Inferior parietal cortex (tissue), 1 donor: Measurements from ENCODE around the gene MEF2B.

Source experiments
- DNase-seq: peaks from one replicate; pipeline ENCODE4 v3.0.0-alpha.2; 2016; ENCODE audit errors: extremely low spot score

The MEF2B gene

DNA sequence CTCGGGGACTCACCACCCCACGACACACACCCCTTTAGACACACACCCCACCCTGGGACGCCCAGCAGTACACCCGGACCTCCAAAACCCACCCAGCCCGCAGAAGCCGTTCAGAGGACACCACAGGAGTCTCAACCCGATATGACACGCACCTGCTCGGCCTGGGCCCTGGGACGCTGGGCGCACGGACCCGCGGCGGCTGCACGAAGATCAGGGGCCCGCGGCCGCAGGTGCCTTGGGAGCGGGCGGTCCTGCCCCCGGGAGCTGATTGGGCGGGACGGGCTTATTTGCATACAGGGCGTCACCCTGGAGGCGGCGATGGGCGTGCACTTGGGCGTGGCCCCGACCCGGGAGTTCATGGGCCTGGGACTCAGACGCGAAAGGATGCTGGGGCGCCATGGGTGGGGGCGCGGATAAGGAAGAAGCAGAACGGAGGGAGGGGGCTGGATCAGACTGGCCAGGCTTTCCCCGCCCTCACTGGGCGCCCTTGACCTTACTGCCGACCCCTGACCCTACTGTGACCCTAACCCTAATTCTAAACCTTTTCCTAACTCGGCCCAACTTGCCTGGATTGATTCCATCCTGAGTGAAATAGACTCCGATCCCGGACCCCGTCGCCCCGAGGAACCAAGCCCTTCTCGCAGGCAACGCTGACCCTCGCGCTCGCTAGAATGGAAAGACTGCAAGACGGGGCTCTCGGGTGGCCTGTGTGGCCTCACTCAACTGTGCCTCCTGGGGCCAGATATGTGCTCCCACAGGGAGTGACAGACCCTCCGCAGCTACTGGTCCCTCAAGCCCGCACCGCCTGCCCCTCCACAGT lies at the start of gene MEF2B:
TSS of gene MEF2B (minus strand) at position 211 of the 820 bp plus-strand sequence. CDS start 19,528 bp downstream, outside the sequence.
- peak; percentile 47 for DNase-seq

DNA sequence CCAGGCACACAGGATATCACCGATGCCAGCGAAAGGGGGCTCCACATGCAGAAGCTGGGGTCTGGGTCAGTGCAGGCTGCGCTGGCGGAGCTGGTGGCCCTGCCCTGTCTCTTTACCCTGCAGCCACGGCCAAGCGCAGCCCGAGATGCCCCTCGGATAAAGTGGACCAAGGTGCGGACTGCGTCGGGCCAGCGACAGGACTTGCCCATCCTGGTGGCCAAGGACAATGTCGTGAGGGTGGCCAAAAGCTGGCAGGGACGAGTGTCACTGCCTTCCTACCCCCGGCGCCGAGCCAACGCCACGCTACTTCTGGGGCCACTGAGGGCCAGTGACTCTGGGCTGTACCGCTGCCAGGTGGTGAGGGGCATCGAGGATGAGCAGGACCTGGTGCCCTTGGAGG lies 48.8 kb upstream of the MEF2B start:
- DNase-seq, result no peak

DNA sequence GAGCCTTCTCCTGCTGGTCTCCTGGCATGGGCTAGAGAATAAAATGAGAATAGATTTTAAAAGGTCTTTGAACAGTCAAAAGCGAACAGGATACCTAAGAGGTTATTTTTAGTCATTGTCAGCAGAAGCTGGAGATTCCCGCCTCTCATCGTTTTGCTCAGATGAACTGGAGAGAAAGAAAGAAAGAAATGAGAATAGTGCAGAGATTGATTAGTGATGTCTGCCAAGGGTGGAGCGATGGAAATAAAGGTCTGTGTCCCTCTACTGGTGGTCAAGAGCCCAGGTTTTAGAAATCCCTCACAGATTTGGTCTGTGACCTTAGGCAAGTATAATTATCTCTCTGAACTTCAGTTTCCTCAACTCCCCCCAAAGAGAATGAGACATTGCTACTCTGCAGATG lies 47.0 kb upstream of the MEF2B start:
- DNase-seq, result no peak

DNA sequence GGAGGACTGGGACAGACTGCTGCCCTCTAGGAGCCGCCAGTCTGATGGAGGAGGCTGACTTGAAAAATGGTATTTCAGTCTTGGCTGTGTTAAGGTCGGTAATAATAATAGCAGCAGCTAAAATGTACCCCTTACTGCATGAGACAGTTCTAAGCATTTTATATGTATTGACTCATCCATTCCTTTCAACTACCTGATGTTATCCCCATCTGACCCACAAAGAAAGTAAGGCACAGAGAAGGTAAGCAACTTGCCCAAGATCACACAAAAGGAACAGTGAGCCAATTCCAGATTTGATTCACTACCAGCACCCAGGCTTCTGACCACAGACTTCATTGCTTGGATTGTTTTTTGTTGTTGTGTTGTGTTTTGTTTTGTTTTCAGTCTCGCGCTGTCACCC lies 45.7 kb upstream of the MEF2B start:
- DNase-seq, result no peak

DNA sequence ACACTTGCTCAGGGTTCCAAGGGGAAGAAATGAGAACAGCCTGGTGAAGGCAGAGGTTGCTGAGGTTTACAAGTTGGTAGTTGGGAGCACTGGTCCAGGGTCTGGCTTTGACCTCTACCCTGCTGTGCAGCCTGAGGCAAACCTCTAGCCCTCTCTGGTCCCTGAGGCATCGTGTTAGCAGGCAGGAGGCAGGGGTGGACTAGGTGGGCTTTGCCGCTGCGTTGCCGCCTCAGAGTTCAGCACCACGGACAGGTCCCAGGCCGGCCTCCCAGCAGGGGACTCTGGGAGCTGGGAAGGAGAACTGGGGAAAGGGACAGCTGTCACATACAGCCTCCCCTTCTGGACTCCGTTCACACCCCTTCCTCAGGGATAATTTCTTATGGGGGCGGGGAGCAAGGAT lies 44.8 kb upstream of the MEF2B start:
- DNase-seq, result no peak

DNA sequence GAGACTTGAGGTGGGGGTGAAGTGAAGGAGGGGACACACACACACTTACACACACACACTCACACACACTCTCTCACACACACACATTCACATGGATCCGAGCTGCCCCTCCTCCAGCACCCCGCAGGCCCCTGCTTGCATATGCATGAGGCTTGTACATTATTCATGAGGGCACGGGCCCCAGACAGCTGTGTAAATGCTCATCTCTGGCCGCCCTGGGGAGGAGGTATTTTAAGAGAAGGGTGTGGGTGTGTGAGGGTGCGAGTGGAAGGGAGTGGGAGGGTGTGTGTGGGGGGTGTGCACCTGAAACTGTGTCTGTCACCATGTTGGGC lies 44.1 kb upstream of the MEF2B start:
- DNase-seq, result no peak

DNA sequence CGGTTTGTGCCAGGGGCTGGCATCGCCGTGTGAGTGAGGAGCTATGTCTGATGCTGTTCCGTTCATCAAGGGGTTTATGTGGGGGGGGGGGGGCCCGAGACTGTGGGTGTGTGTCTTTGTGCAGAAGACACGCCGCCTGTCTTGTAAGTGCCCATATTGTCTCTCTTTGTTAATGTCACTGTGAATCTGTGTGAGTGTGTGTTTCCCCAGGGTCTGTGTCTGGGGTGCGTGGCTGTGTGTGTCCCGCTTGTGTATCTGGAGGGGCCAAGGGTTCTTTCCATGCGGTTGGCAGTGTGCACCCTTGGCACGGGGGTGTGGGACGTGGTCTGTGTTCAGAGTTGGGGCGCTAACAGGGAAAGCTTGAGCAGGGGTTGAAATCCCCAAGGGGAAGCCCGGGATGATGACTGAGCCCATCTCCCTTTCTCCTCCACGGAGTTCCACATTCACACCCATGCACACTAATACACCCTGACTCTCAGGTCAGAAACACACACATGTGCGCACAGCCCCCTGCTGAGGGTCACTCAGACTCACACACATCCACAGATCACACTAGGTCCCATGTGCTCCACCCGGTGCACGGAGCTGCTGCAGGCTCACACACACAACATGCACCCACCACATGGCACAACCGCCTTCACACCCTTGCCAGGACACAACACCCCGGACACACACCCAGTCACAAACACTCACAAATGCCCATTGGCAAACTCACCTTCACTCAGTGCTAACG lies 43.5 kb upstream of the MEF2B start:
- DNase-seq, result no peak

DNA sequence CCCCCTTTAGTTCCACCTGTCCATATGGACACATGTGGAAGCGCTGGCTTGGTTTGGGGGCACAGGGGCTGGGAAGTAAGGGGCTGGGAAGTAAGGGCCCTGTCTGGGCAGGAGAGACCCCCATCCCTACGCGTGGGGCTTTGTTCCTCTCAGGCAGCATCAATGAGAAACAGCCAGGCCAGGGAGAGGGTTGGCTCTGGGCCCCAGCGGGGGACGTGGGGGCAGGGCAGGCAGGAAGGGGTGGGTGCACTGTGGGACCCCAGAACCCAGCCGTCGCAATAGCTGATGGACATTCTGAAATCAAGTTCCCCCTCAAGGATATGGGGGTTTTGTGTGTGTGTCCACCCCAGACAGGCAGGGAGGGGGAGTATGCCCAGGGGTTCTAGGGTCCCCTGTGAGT lies 42.9 kb upstream of the MEF2B start:
- DNase-seq, result no peak

DNA sequence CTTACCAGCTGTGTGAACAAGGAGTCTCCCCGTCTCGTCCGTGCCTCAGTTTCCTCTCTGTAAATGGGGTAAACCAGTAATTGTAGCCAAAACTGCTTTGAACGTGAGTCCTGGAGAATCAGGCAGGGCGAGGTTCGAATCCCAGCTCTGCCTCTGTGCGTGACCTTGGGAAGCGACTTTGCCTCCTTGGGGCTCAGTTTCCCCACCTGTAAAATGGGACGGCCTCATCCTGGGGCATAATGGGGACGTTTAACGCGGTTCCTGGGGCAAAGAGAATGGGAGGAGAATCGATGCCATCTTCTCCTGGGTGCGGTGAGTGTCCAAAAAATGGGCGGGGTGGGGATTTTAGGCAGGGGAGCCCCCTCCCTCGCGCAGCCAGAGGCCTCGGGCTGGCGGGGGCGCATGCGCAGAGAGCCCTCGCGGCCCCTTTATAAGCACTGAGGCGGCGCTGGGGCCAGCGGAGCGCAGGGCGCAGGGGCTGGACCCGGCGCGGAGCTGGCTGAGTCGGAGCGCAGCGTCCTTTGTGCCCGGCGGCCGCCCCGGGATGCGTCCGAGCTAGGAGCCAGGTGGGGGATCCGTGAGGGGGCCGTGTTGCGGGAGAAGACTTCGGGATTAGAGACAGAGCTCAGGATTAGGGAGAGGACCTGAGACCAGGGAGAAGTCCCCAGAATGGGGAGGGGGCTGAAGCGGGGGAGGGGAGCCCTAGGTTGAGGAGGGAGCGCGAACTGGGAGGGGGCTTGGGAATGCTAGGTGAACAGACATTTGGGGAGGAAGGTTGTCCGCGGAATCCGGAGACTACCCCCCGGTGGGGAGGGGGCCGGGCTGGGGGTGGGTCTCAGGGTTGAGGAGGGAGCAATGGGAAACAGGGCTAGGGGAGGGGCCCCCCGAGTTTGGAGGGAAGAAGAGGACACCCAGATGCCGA lies 41.7 kb upstream of the MEF2B start, which contains the start of gene NCAN:
TSS of gene NCAN (plus strand) at position 460 of the 922 bp plus-strand sequence. CDS start 4,996 bp downstream, outside the sequence.
- no peak for DNase-seq

DNA sequence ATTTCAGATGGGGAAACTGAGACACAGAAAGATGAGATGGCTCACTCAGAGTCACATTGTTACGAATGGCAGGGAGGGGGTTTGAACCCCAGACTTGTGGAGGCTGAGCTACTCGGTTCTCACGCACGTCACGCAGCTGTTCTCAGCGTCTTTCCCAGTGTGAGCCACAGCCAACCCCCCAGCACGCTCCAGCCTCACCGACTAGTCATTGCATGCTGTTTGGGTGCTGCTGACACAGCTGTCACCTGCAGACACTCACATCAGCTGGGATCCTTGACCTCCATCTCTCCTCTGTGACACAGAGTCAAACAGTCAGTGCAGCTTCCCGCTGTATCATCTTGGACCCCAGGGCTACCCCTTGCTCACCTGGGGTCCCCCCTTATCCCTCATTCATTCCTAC lies 39.3 kb upstream of the MEF2B start:
- DNase-seq, result no peak

DNA sequence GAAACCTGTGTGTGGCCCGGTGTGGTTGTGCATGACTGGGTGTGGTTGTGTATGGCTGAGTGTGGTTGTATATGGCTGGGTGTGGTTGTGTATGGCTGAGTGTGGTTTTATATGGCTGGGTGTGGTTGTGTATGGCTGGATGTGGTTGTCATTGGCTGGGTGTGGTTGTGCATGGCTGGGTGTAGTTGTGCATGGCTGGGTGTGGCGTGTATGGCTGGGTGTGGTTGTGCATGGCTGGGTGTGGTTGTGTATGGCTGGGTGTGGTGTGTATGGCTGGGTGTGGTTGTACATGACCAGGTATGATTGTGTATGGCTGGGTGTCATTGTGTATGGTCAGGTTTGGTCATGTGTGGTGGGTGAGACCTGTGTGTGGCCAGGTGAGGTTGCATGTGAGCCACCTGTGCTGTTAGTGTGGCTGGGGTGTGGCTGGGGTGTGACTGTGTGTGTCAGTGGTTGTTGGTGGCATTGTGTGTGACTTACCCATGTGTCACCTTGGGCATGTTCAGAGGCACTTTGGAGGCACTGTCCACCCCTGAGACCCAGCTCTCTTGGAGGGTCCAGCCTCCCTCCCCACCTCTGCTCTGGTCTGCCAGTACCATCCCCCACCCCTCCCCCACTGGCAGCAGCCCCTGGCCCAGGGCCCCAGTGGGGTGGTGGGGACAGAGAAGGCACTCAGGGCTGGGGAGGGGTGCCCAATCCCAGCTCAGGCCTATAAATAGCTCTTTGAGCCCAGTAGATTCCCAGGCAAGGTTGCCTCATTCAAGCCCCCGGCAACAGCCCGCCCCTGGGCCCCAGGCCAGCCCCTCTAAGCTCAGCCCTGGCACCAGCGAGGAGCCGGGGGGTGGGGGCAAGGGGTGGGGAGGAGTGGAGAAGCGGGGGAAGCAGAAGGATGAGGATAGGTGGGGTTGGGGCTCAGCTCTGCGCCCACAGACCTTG lies 37.8 kb upstream of the MEF2B start:
- DNase-seq, result no peak

DNA sequence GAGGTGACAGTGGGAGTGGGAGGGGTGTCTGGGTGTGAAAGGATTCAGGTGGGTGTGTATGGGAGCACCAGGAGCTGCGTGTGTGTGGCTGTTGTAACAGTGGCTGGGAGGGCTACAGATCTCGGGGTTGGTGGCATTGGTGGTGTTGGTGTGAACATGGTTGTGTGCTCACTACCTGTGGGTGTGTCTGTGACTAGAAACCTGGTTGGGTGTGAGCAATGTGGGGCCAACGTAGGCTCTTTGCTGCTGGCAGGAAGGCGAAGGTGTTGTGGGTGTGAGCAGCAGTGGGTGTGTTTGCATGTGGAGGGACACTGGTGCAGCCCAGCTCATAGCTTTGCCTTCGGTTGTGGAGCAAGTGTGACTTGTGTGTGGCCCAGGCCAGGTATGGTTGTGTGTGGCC lies 36.9 kb upstream of the MEF2B start:
- DNase-seq, result no peak

DNA sequence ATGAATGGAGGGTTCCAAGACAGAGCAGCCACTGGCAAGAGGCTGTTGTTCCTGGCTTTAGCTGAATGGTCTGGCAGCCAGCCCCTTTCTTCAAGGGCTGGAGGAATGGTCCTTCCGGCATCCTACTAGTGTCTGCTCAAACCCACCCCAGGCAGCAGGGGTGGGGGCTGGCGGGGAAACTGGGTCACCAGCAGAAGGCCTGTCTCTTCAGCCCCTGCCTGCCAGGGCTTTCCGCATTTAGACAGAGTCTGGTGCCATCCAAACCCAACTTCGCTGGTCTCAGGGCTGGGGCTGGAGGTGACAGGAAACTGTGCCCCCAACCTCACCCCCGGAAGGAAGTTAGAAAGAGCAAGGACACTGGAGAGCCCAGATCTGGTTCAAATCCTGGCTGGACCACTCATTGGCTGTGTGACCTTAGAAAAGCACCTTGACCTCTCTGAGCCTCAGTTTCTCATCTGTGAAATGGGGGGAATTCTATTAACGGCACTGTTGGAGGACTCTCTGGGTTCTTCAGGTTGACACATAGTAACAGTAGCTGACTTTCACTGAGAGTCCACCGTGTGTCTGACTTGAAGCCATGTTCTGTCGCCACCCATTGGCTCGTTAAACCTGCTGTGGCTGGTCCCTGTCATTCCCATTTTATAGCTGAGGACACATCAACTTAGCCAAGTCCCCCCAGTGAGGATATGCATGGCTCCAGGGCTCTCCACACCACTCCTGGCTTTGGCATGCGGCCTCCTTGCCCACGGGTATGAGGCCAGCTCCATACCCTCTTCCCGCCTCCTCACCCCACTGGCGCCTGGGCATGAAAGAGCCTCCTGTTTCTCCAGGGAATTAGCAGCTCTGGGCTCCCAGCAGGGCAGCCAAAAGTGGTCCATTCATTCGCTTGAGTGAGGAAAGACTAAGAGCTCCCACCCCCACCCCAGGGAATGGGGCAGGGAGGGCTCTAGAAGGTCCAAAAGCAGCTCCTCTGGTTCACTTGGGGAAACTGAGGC lies 35.6 kb upstream of the MEF2B start:
- no peak for DNase-seq

DNA sequence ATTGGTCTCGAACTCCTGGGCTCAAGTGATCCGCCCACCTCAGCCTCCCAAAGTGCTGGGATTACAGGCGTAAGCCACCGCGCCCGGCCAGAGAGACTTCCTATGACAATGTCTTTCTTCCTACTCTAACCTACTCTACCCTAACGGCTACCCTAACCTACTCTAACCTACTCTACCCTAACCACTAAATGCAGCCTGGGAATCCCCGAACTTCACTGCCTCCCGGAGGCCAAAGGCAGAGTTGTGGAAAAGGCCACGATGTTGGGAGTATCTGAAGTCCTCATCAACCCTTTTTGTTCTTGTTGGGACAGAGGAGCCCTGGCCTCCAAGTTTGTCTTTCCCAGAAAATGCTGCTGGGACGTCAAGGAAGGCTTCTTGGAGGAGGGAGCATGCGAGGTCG lies 34.1 kb upstream of the MEF2B start:
- DNase-seq, result no peak

DNA sequence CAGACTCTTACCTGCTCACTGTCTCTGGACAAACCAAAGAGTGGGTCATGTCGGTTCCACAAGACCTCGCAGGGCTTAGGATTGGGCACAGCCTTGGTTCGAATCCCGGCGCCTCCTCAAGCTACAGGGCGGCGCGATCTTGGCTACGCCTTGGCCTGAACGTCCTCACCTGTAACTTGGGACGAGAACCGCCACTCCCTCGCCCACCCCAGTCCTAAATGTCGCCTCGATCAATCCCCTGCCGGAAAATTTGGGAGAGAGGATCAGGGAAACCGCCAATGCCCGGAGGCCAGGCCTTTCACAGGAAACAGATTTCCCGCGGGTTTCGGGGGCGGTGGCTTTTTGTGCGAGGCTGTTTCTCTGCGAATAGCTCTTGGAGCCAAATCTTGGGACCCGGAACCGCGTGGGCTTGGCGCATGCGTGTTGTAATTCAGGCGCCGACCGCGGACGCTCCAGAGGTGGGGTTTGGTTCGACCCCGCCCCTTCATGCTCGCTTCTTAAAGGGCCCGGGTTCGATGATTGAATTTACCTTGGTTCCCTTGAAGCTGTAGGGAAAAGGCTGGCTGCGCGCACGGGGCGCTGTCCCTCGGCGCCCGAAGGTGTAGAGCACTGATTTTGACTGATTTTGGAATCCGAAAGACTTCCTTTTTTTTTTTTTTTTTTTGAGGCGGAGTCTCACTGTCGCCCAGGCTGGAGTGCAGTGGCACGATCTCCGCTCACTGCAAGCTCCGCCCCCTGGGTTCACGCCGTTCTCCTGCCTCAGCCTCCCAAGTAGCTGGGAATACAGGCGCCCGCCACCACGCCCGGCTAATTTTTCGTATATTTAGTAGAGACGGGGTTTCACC lies 33.2 kb upstream of the MEF2B start, which contains the start of gene NR2C2AP:
TSS of gene NR2C2AP (minus strand) at position 403 of the 845 bp plus-strand sequence. CDS start at position 49, 354 bp downstream.
- DNase-seq, result peak; percentile 92

DNA sequence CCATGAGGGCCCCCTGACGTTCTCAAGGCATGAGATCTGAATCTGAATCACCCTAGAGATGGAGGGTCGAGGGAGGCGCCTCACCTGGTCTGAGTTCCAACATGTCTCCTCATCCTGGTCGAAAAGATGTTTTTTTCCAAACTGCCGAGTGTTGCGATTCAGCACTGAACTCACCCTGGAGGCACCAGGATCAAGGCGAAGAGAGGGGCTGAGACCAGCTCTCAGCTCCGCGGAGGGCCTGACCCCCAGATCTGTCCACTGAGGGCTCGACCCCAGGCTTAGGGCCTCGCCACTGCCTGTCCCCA lies 32.6 kb upstream of the MEF2B start:
- DNase-seq, result no peak

DNA sequence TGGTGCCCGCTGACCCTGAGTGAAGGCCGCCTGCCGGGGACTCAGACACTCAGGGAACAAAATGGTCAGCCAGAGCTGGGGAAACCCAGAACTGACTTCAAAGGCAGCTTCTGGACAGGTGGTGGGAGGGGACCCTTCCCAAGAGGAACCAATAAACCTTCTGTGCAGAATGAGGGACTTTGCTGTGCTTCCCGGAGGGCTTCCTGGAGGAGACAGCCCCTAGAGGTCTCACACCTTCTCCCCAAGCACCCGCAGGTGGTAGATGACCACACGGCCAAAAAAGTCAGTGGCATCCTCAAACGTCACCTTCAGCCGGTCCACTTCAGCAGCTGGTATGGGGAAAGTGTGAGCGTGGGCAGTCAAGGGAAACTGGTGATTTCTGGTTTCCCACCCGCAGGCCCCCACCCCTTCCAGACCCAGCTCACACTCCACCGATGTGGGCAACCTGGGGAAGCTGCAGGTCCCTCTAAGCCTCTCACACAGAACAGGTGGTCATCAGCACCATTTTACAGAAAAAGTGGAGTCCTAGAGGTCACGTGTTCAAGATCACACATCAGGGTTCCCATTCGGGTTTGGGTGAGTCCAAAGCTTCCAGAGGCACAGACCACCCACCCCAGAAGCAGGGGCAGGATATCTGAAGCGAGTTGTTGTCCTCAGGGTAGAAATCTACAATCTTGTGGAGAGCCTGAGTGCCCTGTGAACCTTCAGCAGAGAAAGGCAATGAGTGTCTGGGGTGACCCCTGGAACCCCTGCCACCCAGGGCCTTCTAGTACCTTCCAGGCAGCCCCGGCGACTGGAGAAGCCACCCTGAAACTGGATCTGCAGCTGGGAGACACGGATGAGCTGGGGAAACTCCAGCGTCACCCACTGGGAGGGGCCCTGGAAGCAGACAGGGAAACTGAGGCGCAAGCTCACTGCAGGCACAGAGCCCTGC lies 31.9 kb upstream of the MEF2B start:
- DNase-seq, result no peak

DNA sequence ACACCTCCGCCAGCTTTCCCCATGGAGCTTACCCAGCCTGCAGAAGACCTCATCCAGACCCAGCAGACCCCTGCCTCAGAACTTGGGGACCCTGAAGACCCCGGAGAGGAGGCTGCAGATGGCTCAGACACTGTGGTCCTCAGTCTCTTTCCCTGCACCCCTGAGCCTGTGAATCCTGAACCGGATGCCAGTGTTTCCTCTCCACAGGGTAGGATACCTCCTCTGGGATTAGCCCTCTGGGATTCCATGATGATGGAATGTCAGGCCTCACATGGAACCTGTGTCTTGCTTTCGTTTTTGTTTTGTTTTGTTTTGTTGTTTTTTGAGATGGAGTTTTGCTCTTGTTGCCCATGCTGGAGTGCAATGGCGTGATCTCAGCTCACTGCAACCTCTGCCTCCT lies 23.9 kb upstream of the MEF2B start:
- no peak for DNase-seq
